Hematopoietic multipotent progenitor cell treated with erythropoietin and hydrocortisone succinate and interleukin-3 and kit ligand, for 4 days (in vitro differentiated cells): ENCODE data around the gene GAD1.

Experiments used
- DNase-seq: peaks from one replicate; pipeline ENCODE4 v3.0.0-alpha.2; 2015

GAD1 gene

DNA sequence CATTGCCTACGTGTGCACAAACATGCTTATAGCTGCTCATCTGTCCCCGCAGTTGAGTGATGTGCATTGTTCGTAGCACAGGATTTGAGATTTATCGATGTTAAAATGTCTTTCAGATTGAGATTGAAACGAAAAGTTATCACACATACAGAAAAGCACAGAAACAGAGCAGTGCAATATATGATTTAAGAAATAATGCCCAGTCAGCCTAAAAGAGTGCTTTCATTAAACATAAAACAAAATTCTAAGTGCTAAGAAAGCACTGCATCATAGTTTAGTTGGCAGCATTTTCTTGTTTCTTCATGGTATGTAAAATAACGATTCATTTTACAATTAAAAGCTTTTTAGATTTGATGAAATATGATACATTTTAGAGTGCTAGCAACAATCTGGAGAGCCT lies 80.4 kb downstream of the GAD1 start:
- no peak for DNase-seq

DNA sequence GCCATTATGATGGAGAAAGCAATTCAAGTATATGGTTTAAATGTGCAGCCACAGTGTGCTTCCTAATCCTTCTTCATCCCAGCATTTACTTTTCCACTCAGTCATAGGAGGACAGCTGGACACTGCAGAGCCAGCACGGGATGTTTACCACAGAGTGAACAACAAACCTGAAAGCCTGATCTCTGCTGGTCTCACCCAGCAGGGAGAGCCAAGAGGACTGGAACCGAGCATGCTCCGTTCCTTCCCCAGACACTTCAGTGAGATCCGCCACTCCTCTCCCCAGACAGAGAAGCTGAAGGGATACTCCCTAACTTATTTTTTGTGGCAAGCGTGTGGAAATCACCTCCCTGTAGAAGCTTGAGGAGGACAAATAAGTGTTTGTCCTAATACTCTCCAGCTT lies 89.2 kb downstream of the GAD1 start:
- no peak for DNase-seq
